ENCODE results near the gene GPR78. TPM values are rescaled to one million over a fixed set of nuclear protein-coding genes. Genes with fewer than 3 reads are reported as not detected.

Gene GPR78
- total RNA-seq, 2 donors from 2014 or later = not detected

DNA sequence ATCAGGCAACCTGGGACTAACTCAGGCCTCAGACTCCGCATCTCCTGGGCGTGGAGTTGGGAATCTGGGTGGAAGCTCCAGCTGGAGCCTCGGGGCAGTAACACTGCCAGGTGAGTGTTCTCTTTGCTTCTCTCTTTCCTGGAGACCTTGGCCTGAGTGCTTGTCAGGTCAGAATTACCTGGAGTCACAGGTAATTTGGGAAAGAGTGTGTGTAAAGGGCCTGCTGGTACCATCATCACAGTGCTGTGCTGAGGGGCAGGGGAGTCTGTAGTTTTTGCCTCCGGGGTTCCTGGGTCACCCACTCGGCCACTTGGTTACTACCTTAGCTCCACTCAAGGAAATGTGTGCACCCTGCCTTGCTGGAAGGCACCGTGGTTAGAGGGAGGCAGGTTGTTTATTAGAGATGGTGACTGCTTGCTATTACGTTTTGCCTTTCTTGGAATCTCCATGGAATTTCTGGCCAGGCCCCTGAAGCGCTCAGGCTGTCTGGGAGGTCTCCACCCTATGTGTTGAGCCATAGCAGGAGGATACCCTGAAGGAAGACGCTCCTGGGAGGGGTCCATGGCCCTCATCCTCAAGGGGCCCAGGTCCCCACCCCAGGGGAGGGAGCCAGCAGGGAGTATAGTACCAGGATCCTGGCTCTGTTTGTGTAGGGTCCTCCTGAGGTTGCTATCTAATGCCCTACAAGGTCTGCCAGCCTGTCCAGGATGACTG lies 2.9 kb downstream of the GPR78 start:
- Histone ChIP-seq H3K27ac (no peak overlapping the region), H3K4me1 (peaks cover 0 to 7% of the 10 kb centered on the region in 2 donors), H3K36me3 (no peaks in the 10 kb centered on the region), H3K27me3 (peaks cover 5 to 8% of the 10 kb centered on the region in 2 donors), H3K9me3 (no peaks in the 10 kb centered on the region), H3K4me3 (no peak overlapping the region)
- TF ChIP-seq, protein P1, sequence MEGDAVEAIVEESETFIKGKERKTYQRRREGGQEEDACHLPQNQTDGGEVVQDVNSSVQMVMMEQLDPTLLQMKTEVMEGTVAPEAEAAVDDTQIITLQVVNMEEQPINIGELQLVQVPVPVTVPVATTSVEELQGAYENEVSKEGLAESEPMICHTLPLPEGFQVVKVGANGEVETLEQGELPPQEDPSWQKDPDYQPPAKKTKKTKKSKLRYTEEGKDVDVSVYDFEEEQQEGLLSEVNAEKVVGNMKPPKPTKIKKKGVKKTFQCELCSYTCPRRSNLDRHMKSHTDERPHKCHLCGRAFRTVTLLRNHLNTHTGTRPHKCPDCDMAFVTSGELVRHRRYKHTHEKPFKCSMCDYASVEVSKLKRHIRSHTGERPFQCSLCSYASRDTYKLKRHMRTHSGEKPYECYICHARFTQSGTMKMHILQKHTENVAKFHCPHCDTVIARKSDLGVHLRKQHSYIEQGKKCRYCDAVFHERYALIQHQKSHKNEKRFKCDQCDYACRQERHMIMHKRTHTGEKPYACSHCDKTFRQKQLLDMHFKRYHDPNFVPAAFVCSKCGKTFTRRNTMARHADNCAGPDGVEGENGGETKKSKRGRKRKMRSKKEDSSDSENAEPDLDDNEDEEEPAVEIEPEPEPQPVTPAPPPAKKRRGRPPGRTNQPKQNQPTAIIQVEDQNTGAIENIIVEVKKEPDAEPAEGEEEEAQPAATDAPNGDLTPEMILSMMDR (IDR thresholded peaks at IDR 0.05) = no peak
- no peak for DNase-seq (ENCODE audit: low spot score)

DNA sequence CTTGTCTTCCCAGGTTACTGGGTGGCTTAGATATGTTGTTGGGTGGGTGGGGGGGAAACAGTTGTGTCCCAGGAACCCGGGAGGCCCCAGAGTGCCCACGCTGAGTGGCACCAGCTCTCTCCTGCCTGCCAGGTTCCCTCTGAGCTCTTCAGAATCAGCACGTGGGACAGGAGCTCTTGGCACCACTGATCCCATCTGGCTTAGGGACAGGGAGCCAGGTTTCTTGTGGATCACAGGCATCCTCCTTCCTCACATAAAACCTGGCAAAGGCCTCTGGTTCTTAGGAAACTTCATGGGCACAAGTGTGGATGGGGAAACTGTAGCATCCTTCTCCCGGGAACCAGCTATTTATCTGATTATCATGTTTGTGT lies 3.4 kb downstream of the GPR78 start:
- Histone ChIP-seq H3K9me3 (no peaks in the 10 kb centered on the region), H3K4me1 (peaks cover 0 to 7% of the 10 kb centered on the region in 2 donors), H3K36me3 (no peaks in the 10 kb centered on the region), H3K27ac (no peak overlapping the region), H3K4me3 (no peak overlapping the region), H3K27me3 (peaks cover 5 to 8% of the 10 kb centered on the region in 2 donors)
- no peak for DNase-seq (ENCODE audit: low spot score)
- TF ChIP-seq, protein P1 (IDR thresholded peaks at IDR 0.05) = no peak

DNA sequence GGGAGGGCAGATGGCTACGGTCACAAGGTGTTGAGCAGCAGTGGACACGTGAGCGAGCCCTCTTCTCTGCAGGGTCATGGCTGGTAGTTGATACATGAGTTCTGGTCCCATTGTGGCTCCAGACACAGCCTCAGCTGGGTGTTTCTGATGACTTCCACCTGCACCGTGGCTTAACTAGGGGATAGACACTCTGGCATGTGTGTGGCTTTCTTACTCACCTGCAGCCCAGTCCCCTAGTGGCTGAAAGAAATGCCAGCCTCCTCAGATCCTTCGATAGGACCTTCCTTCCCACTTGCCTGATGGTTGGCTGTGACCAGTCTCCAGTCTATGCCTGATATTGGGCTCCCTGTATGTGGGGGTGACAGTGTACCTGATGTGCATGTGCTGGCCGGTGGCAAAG lies 5.0 kb downstream of the GPR78 start:
- no peaks in the 10 kb centered on the region for H3K36me3 ChIP-seq
- H3K27ac ChIP-seq = no peak overlapping the region
- no peaks in the 10 kb centered on the region for H3K9me3 ChIP-seq
- no peak for DNase-seq (ENCODE audit: low spot score)
- peaks cover 0 to 7% of the 10 kb centered on the region in 2 donors for H3K4me1 ChIP-seq
- TF ChIP-seq, protein P1 (IDR thresholded peaks at IDR 0.05) = no peak
- H3K4me3 ChIP-seq = no peak overlapping the region
- peaks cover 5 to 8% of the 10 kb centered on the region in 2 donors for H3K27me3 ChIP-seq

DNA sequence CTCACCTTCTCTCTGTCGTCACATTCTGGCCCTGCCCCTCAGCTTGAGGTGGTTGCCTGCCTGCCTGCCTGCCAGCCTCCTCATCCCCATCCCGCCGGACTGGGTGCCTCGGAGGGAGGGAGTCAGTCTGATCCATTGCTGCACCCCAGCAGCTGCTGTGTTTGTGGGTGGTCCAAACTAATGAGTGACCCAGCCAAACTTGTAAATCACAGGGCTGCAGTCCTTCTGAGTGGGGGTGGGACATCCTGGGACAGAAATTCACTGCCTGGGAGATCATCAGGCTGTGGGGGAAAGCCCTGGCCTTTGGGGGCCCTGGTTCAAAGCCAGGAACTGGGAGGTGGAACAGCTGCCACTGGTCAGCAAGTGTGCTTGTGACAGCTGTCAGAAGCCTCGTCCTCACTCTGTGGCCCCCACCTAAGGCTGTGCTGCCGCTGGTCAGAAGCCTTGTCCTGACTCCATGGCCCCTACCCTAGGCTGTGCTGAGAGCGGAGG lies 5.6 kb downstream of the GPR78 start:
- Histone ChIP-seq H3K4me1 (peaks cover 0 to 2% of the 10 kb centered on the region in 2 donors), H3K36me3 (no peaks in the 10 kb centered on the region), H3K9me3 (no peaks in the 10 kb centered on the region), H3K27me3 (peaks cover 3 to 7% of the 10 kb centered on the region in 2 donors), H3K27ac (no peak overlapping the region), H3K4me3 (no peak overlapping the region)
- no peak for DNase-seq (ENCODE audit: low spot score)
- TF ChIP-seq, protein P1 (IDR thresholded peaks at IDR 0.05) = no peak

DNA sequence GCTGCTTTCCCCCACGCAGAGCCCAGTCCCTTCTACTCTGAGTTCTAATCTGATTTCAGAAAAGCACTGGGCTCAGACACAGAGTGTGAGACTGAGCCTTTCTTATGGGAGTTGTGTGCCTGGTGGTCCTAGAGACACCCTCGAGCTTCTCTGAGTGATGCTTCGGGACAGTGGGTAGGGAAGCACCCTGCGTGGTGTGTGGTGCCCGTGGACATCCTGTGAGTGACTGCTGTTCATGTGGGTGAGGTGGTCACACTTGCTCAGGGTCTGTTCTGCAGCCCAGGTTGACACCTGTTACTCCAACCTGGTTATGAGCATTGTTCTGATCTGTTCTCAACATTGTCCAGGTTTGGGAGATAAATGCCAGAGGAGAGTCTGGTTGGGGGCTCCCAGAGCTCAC lies 6.1 kb downstream of the GPR78 start:
- no peaks in the 10 kb centered on the region for H3K36me3 ChIP-seq
- DNase-seq (ENCODE audit: low spot score) = no peak
- H3K27me3 ChIP-seq = peaks cover 0 to 2% of the 10 kb centered on the region in 2 donors
- H3K4me1 ChIP-seq = no peaks in the 10 kb centered on the region
- no peak overlapping the region for H3K27ac ChIP-seq
- H3K4me3 ChIP-seq = no peak overlapping the region
- no peaks in the 10 kb centered on the region for H3K9me3 ChIP-seq
- TF ChIP-seq, protein P1 (IDR thresholded peaks at IDR 0.05) = no peak

All from right atrium auricular region (tissue), 2 donors.